GM10266 (cell line): ENCODE data around the gene CPA5.

Experiments
- DNase-seq: peaks from one replicate; pipeline ENCODE4 v3.0.0; 2012; ENCODE audit errors: extremely low spot score
- CTCF ChIP-seq: IDR thresholded peaks from 2 replicates; pipeline ENCODE4 v1.5.1; 2012; ENCODE audit warnings: mild to moderate bottlenecking, low read depth; ENCODE audit not compliant: control insufficient read depth, insufficient read depth; ENCODE audit errors: missing control alignments

Gene CPA5

GRCh38 chr7:130344271-130344866, at the start of gene CPA5:
Gene CPA5, plus strand, starts transcription at chr7:130344816. Its CDS starts 1,670 bp downstream, at chr7:130346486.
- TF ChIP-seq CTCF: no peak

GRCh38 chr7:130296221-130296951, 48.2 kb upstream of the CPA5 start:
- DNase-seq: no peak
- no peak for TF ChIP-seq CTCF

More at GRCh38 chr7:130344271-130344866, at the start of gene CPA5:
- DNase-seq: no peak

GRCh38 chr7:130297628-130298543, 46.7 kb upstream of the CPA5 start:
- no peak for TF ChIP-seq CTCF
- DNase-seq: no peak

- TF ChIP-seq CTCF: no peak
- DNase-seq: no peak
Observed at GRCh38 chr7:130298544-130299326, 45.9 kb upstream of the CPA5 start.

- DNase-seq: no peak
- TF ChIP-seq CTCF: no peak
Observed at GRCh38 chr7:130299866-130300265, 44.8 kb upstream of the CPA5 start.

GRCh38 chr7:130301501-130302020, 43.1 kb upstream of the CPA5 start:
- DNase-seq: no peak
- TF ChIP-seq CTCF: no peak
